IMR-90 (cell line): ENCODE results near the gene SIK3. TPM values are rescaled to one million over a fixed set of nuclear protein-coding genes. Genes with fewer than 3 reads are reported as not detected.

Experiments used
- ATAC-seq: fragments of 200-7000 bp; cut with Tn5 transposase; 2 replicates; pipeline ENCODE4 v1.9.1; 2020; ENCODE audit warnings: low read depth, mild to moderate bottlenecking, moderate library complexity
- BruUV-seq: library from RNA; stranded (reverse); fragments of 400-500 nt; replicated peaks from 2 replicates; lab custom pipeline; 2021; lab: Mats Ljungman, UMichigan
- CTCF ChIA-PET: fragments of 300-600 bp; formaldehyde crosslinking; extraction: SDS; loops from one replicate; lab custom pipeline; 2021; ENCODE audit warnings: antibody characterized with exemption; lab: Yijun Ruan, JAX
- POLR2A ChIA-PET: fragments of 300-600 bp; sonication (Branson Sonifier 250); formaldehyde crosslinking; loops from one replicate; lab custom pipeline; 2022; ENCODE audit warnings: antibody characterized with exemption; ENCODE audit not compliant: unreplicated experiment; lab: Charles Lee
- DNase-seq: peaks from one replicate; pipeline ENCODE4 v3.0.0; 2013
- H2AFZ ChIP-seq: replicated peaks from 2 replicates; pipeline ENCODE3; 2013; ENCODE audit warnings: low read length, mild to moderate bottlenecking; ENCODE audit not compliant: poor library complexity
- H2AK5ac ChIP-seq: 2 replicates; pipeline ENCODE4 v1.6.1; 2013; ENCODE audit warnings: low read depth, low read length, inconsistent platforms
- H2AK9ac ChIP-seq: replicated peaks from 2 replicates; pipeline ENCODE3; 2013; ENCODE audit warnings: mild to moderate bottlenecking, low read depth, low read length, moderate library complexity; ENCODE audit not compliant: poor library complexity
- H2BK120ac ChIP-seq: 2 replicates; pipeline ENCODE4 v1.6.1; 2013; ENCODE audit warnings: low read depth, low read length, inconsistent platforms
- H2BK15ac ChIP-seq: 3 replicates; pipeline ENCODE4 v1.6.1; 2013; ENCODE audit warnings: low read depth, low read length, inconsistent platforms
- H2BK20ac ChIP-seq: 2 replicates; pipeline ENCODE4 v1.6.1; 2013; ENCODE audit warnings: low read depth, mild to moderate bottlenecking, inconsistent platforms, low read length, moderate library complexity
- H2BK5ac ChIP-seq: 2 replicates; pipeline ENCODE4 v1.6.1; 2013; ENCODE audit warnings: mild to moderate bottlenecking, low read depth, low read length, inconsistent platforms; ENCODE audit not compliant: poor library complexity, severe bottlenecking
- H3K14ac ChIP-seq: replicated peaks from 2 replicates; pipeline ENCODE4 v1.6.1; 2013; ENCODE audit warnings: low read depth, low read length, inconsistent platforms
- H3K18ac ChIP-seq: 2 replicates; pipeline ENCODE4 v1.6.1; 2013; ENCODE audit warnings: low read depth, low read length, control low read depth
- H3K23ac ChIP-seq: 2 replicates; pipeline ENCODE4 v1.6.1; 2013; ENCODE audit warnings: low read depth, low read length, inconsistent platforms
- H3K27ac ChIP-seq: 2 replicates; pipeline ENCODE4 v1.5.1; 2013; ENCODE audit warnings: mild to moderate bottlenecking, control low read depth, low read length; ENCODE audit not compliant: insufficient read depth
- H3K27me3 ChIP-seq: 2 replicates; pipeline ENCODE4 v1.6.1; 2013; ENCODE audit warnings: low read length; ENCODE audit not compliant: control insufficient read depth, insufficient read depth
- H3K36me3 ChIP-seq: 2 replicates; pipeline ENCODE4 v1.6.1; 2013; ENCODE audit warnings: low read length, mixed read lengths; ENCODE audit not compliant: control insufficient read depth, insufficient read depth
- H3K4ac ChIP-seq: 2 replicates; pipeline ENCODE4 v1.6.1; 2013; ENCODE audit warnings: low read depth, low read length, inconsistent platforms
- H3K4me1 ChIP-seq: 2 replicates; pipeline ENCODE4 v1.6.1; 2013; ENCODE audit warnings: low read length, mixed read lengths; ENCODE audit not compliant: control insufficient read depth, insufficient read depth
- H3K4me2 ChIP-seq: 2 replicates; pipeline ENCODE4 v1.6.1; 2013; ENCODE audit warnings: low read depth, mild to moderate bottlenecking, control low read depth, low read length, moderate library complexity
- H3K4me3 ChIP-seq: 2 replicates; pipeline ENCODE4 v1.5.1; 2013; ENCODE audit warnings: low read depth, mild to moderate bottlenecking, control low read depth, low read length, moderate library complexity; ENCODE audit not compliant: insufficient read depth
- H3K56ac ChIP-seq: 2 replicates; pipeline ENCODE4 v1.6.1; 2013; ENCODE audit warnings: low read length, inconsistent platforms; ENCODE audit not compliant: insufficient read depth; ENCODE audit errors: extremely low read depth
- H3K79me1 ChIP-seq, 2 experiments: 2 replicates each; pipeline ENCODE4 v1.6.1; 2013; ENCODE audit warnings: low read length in 2 of 2, inconsistent platforms in 1 of 2, low read depth in 1 of 2
- H3K9ac ChIP-seq: 2 replicates; pipeline ENCODE4 v1.6.1; 2013; ENCODE audit warnings: low read depth, low read length, control low read depth
- H3K9me1 ChIP-seq: 2 replicates; pipeline ENCODE4 v1.6.1; 2013; ENCODE audit warnings: low read length, inconsistent platforms; ENCODE audit not compliant: insufficient read depth
- H3K9me3 ChIP-seq: 2 replicates; pipeline ENCODE4 v1.6.1; 2013; ENCODE audit warnings: low read length; ENCODE audit not compliant: control insufficient read depth, insufficient read depth
- H4K20me1 ChIP-seq: 2 replicates; pipeline ENCODE4 v1.6.1; 2013; ENCODE audit warnings: low read length, inconsistent platforms; ENCODE audit not compliant: insufficient read depth
- H4K5ac ChIP-seq: 2 replicates; pipeline ENCODE4 v1.6.1; 2013; ENCODE audit warnings: mild to moderate bottlenecking, low read depth, low read length, control low read depth
- H4K8ac ChIP-seq, 2 experiments: 2 replicates each; pipeline ENCODE4 v1.6.1; 2013; ENCODE audit warnings: low read depth in 2 of 2, low read length in 2 of 2, control low read depth in 1 of 2, inconsistent platforms in 1 of 2
- H4K91ac ChIP-seq: 2 replicates; pipeline ENCODE4 v1.6.1; 2013; ENCODE audit warnings: low read depth, low read length, inconsistent platforms; ENCODE audit not compliant: insufficient read depth
- BHLHE40 ChIP-seq: fragments of 150-350 bp; IDR thresholded peaks from 2 replicates; pipeline ENCODE4 v1.6.1; 2016; ENCODE audit warnings: mild to moderate bottlenecking, low read depth, low read length
- CHD1 ChIP-seq: IDR thresholded peaks from 2 replicates; pipeline ENCODE4 v1.6.1; 2012; ENCODE audit warnings: low read depth, low read length, improper control_type of control experiment
- FOS ChIP-seq: fragments of 150-350 bp; IDR thresholded peaks from 2 replicates; pipeline ENCODE4 v1.6.1; 2016; ENCODE audit warnings: low read depth, low read length
- MAFK ChIP-seq: IDR thresholded peaks from 2 replicates; pipeline ENCODE4 v1.6.1; 2012; ENCODE audit warnings: low read depth, low read length, improper control_type of control experiment
- MAZ ChIP-seq: IDR thresholded peaks from 2 replicates; pipeline ENCODE4 v1.6.1; 2012; ENCODE audit warnings: low read depth, mild to moderate bottlenecking, low read length, improper control_type of control experiment, moderate library complexity, borderline replicate concordance
- MXI1 ChIP-seq: IDR thresholded peaks from 2 replicates; pipeline ENCODE4 v1.6.1; 2012; ENCODE audit warnings: low read depth, mild to moderate bottlenecking, low read length, moderate library complexity, borderline replicate concordance
- NFE2L2 ChIP-seq: fragments of 150-350 bp; IDR thresholded peaks from 2 replicates; pipeline ENCODE4 v1.6.1; 2016; ENCODE audit warnings: low read depth, mild to moderate bottlenecking, low read length
- POLR2A ChIP-seq: IDR thresholded peaks from 2 replicates; pipeline ENCODE4 v1.6.1; 2012; ENCODE audit warnings: mild to moderate bottlenecking, low read depth, low read length
- RAD21 ChIP-seq: IDR thresholded peaks from 2 replicates; pipeline ENCODE4 v1.6.1; 2012; ENCODE audit warnings: low read length, improper control_type of control experiment
- RCOR1 ChIP-seq: IDR thresholded peaks from 2 replicates; pipeline ENCODE4 v1.6.1; 2012; ENCODE audit warnings: mild to moderate bottlenecking, low read length, improper control_type of control experiment; ENCODE audit not compliant: insufficient replicate concordance
- RFX5 ChIP-seq: IDR thresholded peaks from 2 replicates; pipeline ENCODE4 v1.8.0; 2012; ENCODE audit warnings: low read depth, mild to moderate bottlenecking, low read length, moderate library complexity
- SMC3 ChIP-seq: fragments of 150-350 bp; IDR thresholded peaks from 2 replicates; pipeline ENCODE4 v1.6.1; 2016; ENCODE audit warnings: low read depth, mild to moderate bottlenecking, antibody characterized with exemption, low read length, moderate library complexity
- WGBS, 2 experiments: methylation state at CpG; one replicate each; pipeline versions ENCODE4 v1.1.5 to v1.1.7; 2013; ENCODE audit warnings: missing lambda C conversion rate in 2 of 2; ENCODE audit not compliant: insufficient read length in 1 of 2; ENCODE audit errors: extremely low coverage in 2 of 2; 5-methylcytosine and 5-hydroxymethylcytosine counted together
- dilution Hi-C: fragments of 300-500 bp; cut with HindIII; formaldehyde crosslinking; loops from one replicate; pipeline ENCODE4 v1.14.3; 2018; ENCODE audit warnings: low sequenced_read_pairs; ENCODE audit not compliant: unreplicated experiment
- in situ Hi-C: fragments of 300-500 bp; cut with MboI; formaldehyde crosslinking; loops from 3 replicates; pipeline ENCODE4 v1.14.3; 2019; ENCODE audit warnings: low sequenced_read_pairs, inconsistent platforms, mixed read lengths
- intact Hi-C: fragments of 100-400 bp; cut with micrococcal nuclease; formaldehyde crosslinking; loops from 2 replicates; pipeline ENCODE4 v1.10.0; 2022
- polyA plus RNA-seq, 3 experiments: library from polyadenylated mRNA; depleted of rRNA; stranded (reverse); fragments of >200 nt; gene quantifications; 2 replicates each; pipeline ENCODE4 v1.2.3, GENCODE V29; 2012; ENCODE audit warnings: low replicate concordance in 1 of 3
- total RNA-seq: library from RNA; depleted of rRNA; stranded (reverse); fragments of >200 nt; gene quantifications from 2 replicates; pipeline ENCODE4 v1.2.3, GENCODE V29; 2012
- TF ChIP-seq, protein P1 (sequence below): conservative IDR thresholded peaks from 2 replicates; pipeline ENCODE4 v1.5.1; 2012; ENCODE audit warnings: mild to moderate bottlenecking, low read depth, low read length, improper control_type of control experiment
- TF ChIP-seq, protein P2 (sequence below): fragments of 150-350 bp; IDR thresholded peaks from 2 replicates; pipeline ENCODE4 v1.6.1; 2017; ENCODE audit warnings: mild to moderate bottlenecking, antibody characterized with exemption, low read length, low read depth
- TF ChIP-seq, protein P3 (sequence below): fragments of 150-350 bp; IDR thresholded peaks from 2 replicates; pipeline ENCODE4 v1.6.1; 2016; ENCODE audit warnings: low read depth, mild to moderate bottlenecking, low read length, moderate library complexity, borderline replicate concordance

Gene SIK3
- total and polyA plus RNA-seq, 2 of the 4 experiments (the other 2 are of a cell fraction): 8.2 to 9.1 TPM

DNA sequence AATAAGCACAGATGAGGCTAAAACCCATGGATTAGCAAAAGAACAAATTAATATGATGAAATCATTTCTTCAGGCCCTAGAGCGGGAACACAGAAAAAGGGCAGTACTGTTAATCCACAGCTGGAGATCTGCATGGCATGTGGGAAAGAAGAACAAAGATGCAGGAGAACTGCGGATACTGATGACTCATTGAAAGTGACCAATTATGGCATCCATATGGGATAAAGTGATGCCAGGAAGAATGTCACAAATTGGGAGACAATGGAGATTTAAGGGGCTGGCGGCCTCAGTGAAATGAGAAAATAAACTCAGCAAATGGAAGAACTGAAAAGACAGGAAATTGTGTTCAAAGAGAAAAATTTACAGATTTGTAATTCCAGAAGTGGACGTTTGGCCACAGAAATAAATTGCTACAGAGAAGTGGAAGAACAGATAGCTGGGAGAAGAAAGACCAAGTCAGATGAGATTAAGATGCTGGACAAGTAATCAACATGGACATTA lies 39.4 kb downstream of the SIK3 start:
- Histone ChIP-seq H3K4me3 (no peak overlapping the region), H2BK15ac (no peak overlapping the region), H3K79me1 (peaks cover 32 to 60% of the 10 kb centered on the region in 2 experiments), H3K14ac (no peak overlapping the region), H3K9me1 (no peaks in the 10 kb centered on the region), H3K4me2 (peak overlapping the region; percentile 63; the same call in 1 of the 2 replicates), H2AFZ (no peak overlapping the region), H3K9ac (no peak overlapping the region), H4K5ac (peak overlapping the region; percentile 53; the same call in 1 of the 2 replicates), H2AK5ac (no peak overlapping the region), H3K4me1 (peaks cover 3% of the 10 kb centered on the region; the same call in 1 of the 2 replicates), H4K91ac (no peak overlapping the region), H3K27ac (no peak overlapping the region), H2BK120ac (no peak overlapping the region), H3K27me3 (no peaks in the 10 kb centered on the region), H2AK9ac (no peak overlapping the region), H3K4ac (no peak overlapping the region), H4K20me1 (peaks cover 17% of the 10 kb centered on the region; the same call in 1 of the 2 replicates), H3K56ac (no peak overlapping the region), H2BK5ac (no peak overlapping the region), H3K36me3 (no peaks in the 10 kb centered on the region), H4K8ac (no peak overlapping the region), H2BK20ac (no peak overlapping the region), H3K9me3 (no peaks in the 10 kb centered on the region), H3K18ac (no peak overlapping the region), H3K23ac (no peak overlapping the region)
- DNase-seq: peak; percentile 68
- dilution Hi-C loops: no loop called here
- in situ Hi-C loops: no loop called here
- no TSS peak for BruUV-seq
- intact Hi-C loops: no loop called here
- 20% methylated on average over 4 of the region's 4 CpGs; no CpG with 5 or more reads in 1 of the 2 experiments for WGBS, 2 experiments
- ChIA-PET POLR2A (interaction anchor here (0.7 kb wide), 1 partner anchor 127 kb away, joined by 3 read pairs; no protein-coding TSS in a partner anchor), CTCF (interaction anchor here (0.9 kb wide), 1 partner anchor 218 kb away, joined by 3 read pairs; no protein-coding TSS in a partner anchor)
- ATAC-seq: peak; percentile 65; the same call in 1 of the 2 replicates
- TF ChIP-seq MAFK (no peak), NFE2L2 (no peak), FOS (peak; percentile 57; the same call in 1 of the 2 replicates), RCOR1 (no peak), SMC3 (no peak), CHD1 (no peak), MAZ (no peak), RAD21 (no peak), MXI1 (no peak), BHLHE40 (peak; percentile 26; the same call in 1 of the 2 replicates), POLR2A (no peak), RFX5 (peak; percentile 79)
- TF ChIP-seq, protein P1, sequence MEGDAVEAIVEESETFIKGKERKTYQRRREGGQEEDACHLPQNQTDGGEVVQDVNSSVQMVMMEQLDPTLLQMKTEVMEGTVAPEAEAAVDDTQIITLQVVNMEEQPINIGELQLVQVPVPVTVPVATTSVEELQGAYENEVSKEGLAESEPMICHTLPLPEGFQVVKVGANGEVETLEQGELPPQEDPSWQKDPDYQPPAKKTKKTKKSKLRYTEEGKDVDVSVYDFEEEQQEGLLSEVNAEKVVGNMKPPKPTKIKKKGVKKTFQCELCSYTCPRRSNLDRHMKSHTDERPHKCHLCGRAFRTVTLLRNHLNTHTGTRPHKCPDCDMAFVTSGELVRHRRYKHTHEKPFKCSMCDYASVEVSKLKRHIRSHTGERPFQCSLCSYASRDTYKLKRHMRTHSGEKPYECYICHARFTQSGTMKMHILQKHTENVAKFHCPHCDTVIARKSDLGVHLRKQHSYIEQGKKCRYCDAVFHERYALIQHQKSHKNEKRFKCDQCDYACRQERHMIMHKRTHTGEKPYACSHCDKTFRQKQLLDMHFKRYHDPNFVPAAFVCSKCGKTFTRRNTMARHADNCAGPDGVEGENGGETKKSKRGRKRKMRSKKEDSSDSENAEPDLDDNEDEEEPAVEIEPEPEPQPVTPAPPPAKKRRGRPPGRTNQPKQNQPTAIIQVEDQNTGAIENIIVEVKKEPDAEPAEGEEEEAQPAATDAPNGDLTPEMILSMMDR: no peak
- TF ChIP-seq, protein P2, sequence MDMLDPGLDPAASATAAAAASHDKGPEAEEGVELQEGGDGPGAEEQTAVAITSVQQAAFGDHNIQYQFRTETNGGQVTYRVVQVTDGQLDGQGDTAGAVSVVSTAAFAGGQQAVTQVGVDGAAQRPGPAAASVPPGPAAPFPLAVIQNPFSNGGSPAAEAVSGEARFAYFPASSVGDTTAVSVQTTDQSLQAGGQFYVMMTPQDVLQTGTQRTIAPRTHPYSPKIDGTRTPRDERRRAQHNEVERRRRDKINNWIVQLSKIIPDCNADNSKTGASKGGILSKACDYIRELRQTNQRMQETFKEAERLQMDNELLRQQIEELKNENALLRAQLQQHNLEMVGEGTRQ: no peak
- TF ChIP-seq, protein P3, sequence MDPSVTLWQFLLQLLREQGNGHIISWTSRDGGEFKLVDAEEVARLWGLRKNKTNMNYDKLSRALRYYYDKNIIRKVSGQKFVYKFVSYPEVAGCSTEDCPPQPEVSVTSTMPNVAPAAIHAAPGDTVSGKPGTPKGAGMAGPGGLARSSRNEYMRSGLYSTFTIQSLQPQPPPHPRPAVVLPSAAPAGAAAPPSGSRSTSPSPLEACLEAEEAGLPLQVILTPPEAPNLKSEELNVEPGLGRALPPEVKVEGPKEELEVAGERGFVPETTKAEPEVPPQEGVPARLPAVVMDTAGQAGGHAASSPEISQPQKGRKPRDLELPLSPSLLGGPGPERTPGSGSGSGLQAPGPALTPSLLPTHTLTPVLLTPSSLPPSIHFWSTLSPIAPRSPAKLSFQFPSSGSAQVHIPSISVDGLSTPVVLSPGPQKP: no peak
